Right lobe of liver (tissue), 6 donors: ENCODE data around the gene FBXW5. TPM values are rescaled to one million over a fixed set of nuclear protein-coding genes. Genes with fewer than 3 reads are reported as not detected.

Source experiments
- ATAC-seq, 4 donors: fragments of 200-7000 bp; cut with Tn5 transposase; one replicate each; pipeline ENCODE4 v1.9.1; 2020; ENCODE audit warnings: mild to moderate bottlenecking in 4 of 4, moderate library complexity in 4 of 4
- DNase-seq, 3 donors: peaks; one replicate each; pipeline ENCODE4 v3.0.0-alpha.2; 2020
- H3K27ac ChIP-seq, 3 donors: fragments of 200-600 bp; one replicate each; pipeline ENCODE4 v1.8.0; 2022
- H3K27me3 ChIP-seq, 2 donors: fragments of 200-600 bp; one replicate each; pipeline ENCODE4 v1.8.0; 2022
- H3K36me3 ChIP-seq, 4 donors: fragments of 200-600 bp; sonication (generic) in 1 of 4; one replicate each; pipeline versions ENCODE4 v1.5.1 to v1.8.0; 2017 to 2022; ENCODE audit warnings: control low read depth in 1 of 4
- H3K4me1 ChIP-seq, 4 donors: fragments of 200-600 bp; sonication (generic) in 1 of 4; one replicate each; pipeline versions ENCODE4 v1.5.1 to v1.8.0; 2017 to 2022; ENCODE audit warnings: control low read depth in 1 of 4
- H3K4me3 ChIP-seq, 3 donors: fragments of 200-600 bp; one replicate each; pipeline ENCODE4 v1.8.0; 2022
- H3K9me3 ChIP-seq, 4 donors: fragments of 200-600 bp; sonication (generic) in 1 of 4; one replicate each; pipeline versions ENCODE4 v1.5.1 to v1.8.0; 2017 to 2022; ENCODE audit warnings: control low read depth in 1 of 4
- CTCF ChIP-seq, 4 donors: fragments of 200-600 bp in 3 of 4; fragments of 450-650 bp in 1 of 4; IDR thresholded peaks; one replicate each; pipeline versions ENCODE4 v1.5.1 to v1.8.0; 2016 to 2022; ENCODE audit warnings: antibody characterized with exemption in 4 of 4, mild to moderate bottlenecking in 2 of 4
- POLR2A ChIP-seq: fragments of 450-650 bp; IDR thresholded peaks from one replicate; pipeline ENCODE4 v1.6.1; 2017; ENCODE audit warnings: antibody characterized with exemption, mild to moderate bottlenecking
- WGBS: methylation state at CpG from one replicate; pipeline ENCODE4 v1.1.6; 2018; ENCODE audit warnings: low coverage, low lambda C conversion rate; ENCODE audit not compliant: insufficient coverage; ENCODE audit errors: missing lambda C conversion rate; 5-methylcytosine and 5-hydroxymethylcytosine counted together
- intact Hi-C, 2 donors: fragments of 100-400 bp; cut with DNase I; formaldehyde crosslinking; loops; one replicate each; pipeline versions ENCODE4 v1.11.2 to v1.14.1; 2022
- total RNA-seq, 6 experiments: library from RNA; depleted of rRNA in 2 of 6; stranded (reverse); fragments of >200 nt in 2 of 6; fragmentation: NEBNext Ultra II Directional in 3 of 6; extraction: Animal tissue kit (Norgen Biotek cat#: 25700) in 3 of 6; gene quantifications; one replicate each; pipeline versions ENCODE4 v1.1.0 to v1.2.4, GENCODE V29; 2016 to 2023
- donor health status: DM: no; HTN: yes; CAD: no.
- donor health status: DM: no; HTN: no; CAD: no.
- donor health status: DM: no; HTN: no; CAD: no.
- donor health status: DM: no; HTN: yes; CAD: no.
- donor health status: DM: no; HTN: yes; CAD: no.

FBXW5 gene
- total RNA-seq, 6 experiments from 2014 or later = 84.0 to 290 (median 97.4) TPM

- intact Hi-C loops = no loop called here
- ATAC-seq = peak in 1 of 4 donors; percentile 20
Observed at GRCh38 chr9:136910901-136911245, 33.7 kb downstream of the FBXW5 start.

DNA sequence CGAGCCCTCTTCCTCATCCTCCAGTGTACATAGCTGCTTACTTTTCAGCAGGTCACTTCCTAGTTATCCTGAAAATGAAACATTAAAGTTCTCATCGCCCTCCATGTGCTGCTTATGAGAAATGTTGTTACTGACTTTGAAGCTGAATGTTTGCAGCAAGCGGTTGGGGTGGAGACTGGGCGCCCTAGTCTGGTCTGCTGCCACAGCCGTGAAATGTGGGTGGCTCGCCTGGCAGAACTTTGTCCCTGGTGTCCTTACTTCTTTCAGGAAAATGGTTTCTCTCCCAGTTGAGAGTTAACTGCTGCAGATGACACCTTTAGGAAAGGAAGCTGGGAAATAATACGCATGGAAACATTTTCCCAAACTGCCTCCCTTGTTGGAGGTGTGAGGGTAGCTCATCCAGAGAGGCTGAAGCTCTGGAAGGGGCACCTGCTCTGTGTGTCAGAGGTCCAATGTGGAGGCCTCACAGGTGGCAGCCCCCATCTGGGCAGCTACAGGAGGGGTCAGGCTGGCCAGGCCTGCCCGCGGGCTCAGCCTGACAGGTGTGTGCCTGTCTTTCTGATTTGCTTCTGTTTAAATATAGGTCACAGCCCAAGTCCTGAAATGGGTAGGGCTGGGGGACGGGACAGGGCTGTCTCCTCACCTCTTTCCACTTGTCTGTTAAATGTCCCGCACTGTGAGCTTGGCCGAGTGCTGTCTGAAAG is 34.2 kb downstream of the FBXW5 start:
- DNase-seq (no peak), ATAC-seq (no peak)
- Histone ChIP-seq H3K4me3 (no peak overlapping the region), H3K27ac (no peak overlapping the region), H3K36me3 (peaks cover 0 to 21% (median 5%) of the 10 kb centered on the region in 4 donors), H3K27me3 (no peaks in the 10 kb centered on the region), H3K9me3 (no peaks in the 10 kb centered on the region), H3K4me1 (no peaks in the 10 kb centered on the region)
- no peak for TF ChIP-seq CTCF (IDR thresholded peaks at IDR 0.05)
- TF ChIP-seq POLR2A = no peak
- intact Hi-C loops = no loop called here
- WGBS = 80% methylated on average over 7 of the region's 12 CpGs

More at GRCh38 chr9:136910901-136911245, 33.7 kb downstream of the FBXW5 start:
- no peak overlapping the region for H3K4me3 ChIP-seq
- no peaks in the 10 kb centered on the region for H3K27me3 ChIP-seq
- no peaks in the 10 kb centered on the region for H3K9me3 ChIP-seq
- no peak for TF ChIP-seq POLR2A
- TF ChIP-seq CTCF (IDR thresholded peaks at IDR 0.05) = no peak
- DNase-seq = no peak
- no peaks in the 10 kb centered on the region for H3K4me1 ChIP-seq
- WGBS = 100% methylated on average over 7 of the region's 12 CpGs
- no peak overlapping the region for H3K27ac ChIP-seq
- H3K36me3 ChIP-seq = peaks cover 0 to 23% (median 5%) of the 10 kb centered on the region in 4 donors

DNA sequence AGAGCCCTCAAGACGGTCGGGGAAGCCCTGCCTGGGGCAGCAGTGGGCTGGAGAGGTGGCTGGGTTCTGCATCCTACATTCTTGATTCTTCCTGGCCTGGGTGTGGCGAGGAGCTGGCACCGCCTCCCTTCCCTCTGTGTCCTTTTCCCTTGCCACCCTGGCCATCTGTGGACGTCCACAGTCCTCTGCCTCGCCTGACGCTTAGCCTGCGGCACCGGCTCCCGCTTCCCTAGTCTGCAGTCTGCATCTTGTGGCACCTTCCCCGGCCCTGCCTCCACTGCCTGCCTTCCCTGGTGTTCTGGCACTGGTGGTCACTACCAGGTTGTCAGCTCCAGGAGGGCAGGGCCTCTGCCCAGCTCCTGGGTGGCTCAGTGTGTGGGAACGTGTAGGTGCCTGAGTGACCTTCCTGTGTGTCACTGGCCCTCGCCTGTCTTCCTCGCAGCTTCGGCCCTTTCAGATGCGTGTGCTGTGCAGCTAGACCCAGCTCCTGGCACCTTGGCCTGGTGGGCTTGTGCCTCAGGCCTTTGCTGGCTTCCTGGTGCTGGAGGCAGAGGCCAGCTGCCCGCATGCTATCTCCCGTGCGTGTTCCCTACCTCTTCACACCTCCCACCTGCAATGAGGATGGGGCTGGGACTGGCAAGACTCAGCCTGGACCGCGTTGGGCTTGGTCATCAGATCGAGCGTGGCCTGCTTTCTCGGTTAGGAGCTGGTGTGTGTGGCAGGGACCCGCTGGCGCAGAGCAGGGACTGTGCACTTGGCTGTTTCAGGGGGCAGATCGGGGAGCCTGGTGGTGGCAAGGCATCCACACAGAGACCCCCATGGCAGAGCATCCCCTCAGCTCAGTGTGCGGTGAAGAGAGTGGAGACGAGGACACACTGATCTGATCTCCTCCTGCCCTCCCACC is 37.3 kb downstream of the FBXW5 start:
- Histone ChIP-seq H3K9me3 (no peaks in the 10 kb centered on the region), H3K27ac (no peak overlapping the region), H3K4me3 (no peak overlapping the region), H3K27me3 (no peaks in the 10 kb centered on the region), H3K36me3 (peaks cover 0 to 10% (median 2%) of the 10 kb centered on the region in 4 donors), H3K4me1 (peaks cover 0 to 14% (median 6%) of the 10 kb centered on the region in 4 donors)
- TF ChIP-seq CTCF (IDR thresholded peaks at IDR 0.05) = no peak
- intact Hi-C loops = no loop called here
- WGBS = 97% methylated on average over 9 of the region's 29 CpGs
- DNase-seq = no peak
- ATAC-seq = no peak

GRCh38 chr9:136906266-136906665 is 38.3 kb downstream of the FBXW5 start:
- peaks cover 0 to 10% (median 2%) of the 10 kb centered on the region in 4 donors for H3K36me3 ChIP-seq
- H3K4me1 ChIP-seq = peaks cover 0 to 24% (median 14%) of the 10 kb centered on the region in 4 donors
- no peak for DNase-seq
- no peaks in the 10 kb centered on the region for H3K27me3 ChIP-seq
- no peak overlapping the region for H3K27ac ChIP-seq
- intact Hi-C loops = no loop called here
- no peaks in the 10 kb centered on the region for H3K9me3 ChIP-seq
- 77% methylated on average over 4 of the region's 4 CpGs for WGBS
- ATAC-seq = no peak
- TF ChIP-seq CTCF (IDR thresholded peaks at IDR 0.05) = no peak
- no peak for TF ChIP-seq POLR2A
- H3K4me3 ChIP-seq = no peak overlapping the region
